HepG2 (cell line): Measurements from ENCODE around the gene ST14. TPM values are rescaled to one million over a fixed set of nuclear protein-coding genes. Genes with fewer than 3 reads are reported as not detected.
A peak's percentile ranks its signal among the peaks of the same experiment; 100 is the strongest.

Source experiments
- CREB1 ChIP-seq, 2 experiments: fragments of 450-650 bp in 1 of 2; IDR thresholded peaks; 2 replicates each; pipeline ENCODE4 v1.6.1; 2016 to 2017; ENCODE audit warnings: control low read depth in 1 of 2, mild to moderate bottlenecking in 1 of 2, missing compliant biosample characterization in 1 of 2, missing genetic modification characterization in 1 of 2
- GATA4 ChIP-seq: sonication (generic); IDR thresholded peaks from 2 replicates; pipeline ENCODE4 v1.6.1; 2016; ENCODE audit warnings: antibody characterized with exemption, low read depth, borderline replicate concordance
- HNF4G ChIP-seq, 2 experiments: sonication (generic) in 1 of 2; formaldehyde crosslinking in 1 of 2; IDR thresholded peaks; 2 replicates each; pipeline versions ENCODE4 v1.4.0 to v1.6.1; 2011 to 2020; ENCODE audit warnings: borderline replicate concordance in 2 of 2, low read depth in 2 of 2, mild to moderate bottlenecking in 2 of 2, low read length in 1 of 2, missing genetic modification reagents in 1 of 2, moderate library complexity in 1 of 2
- HOXA9 ChIP-seq: sonication (generic); formaldehyde crosslinking; IDR thresholded peaks from 2 replicates; pipeline ENCODE4 v1.8.1; 2022; ENCODE audit warnings: missing genetic modification reagents, mild to moderate bottlenecking, moderate library complexity, borderline replicate concordance
- KLF12 ChIP-seq: sonication (generic); formaldehyde crosslinking; IDR thresholded peaks from 2 replicates; pipeline ENCODE4 v1.4.0; 2020; ENCODE audit warnings: missing genetic modification reagents, borderline replicate concordance
- KLF13 ChIP-seq: sonication (generic); formaldehyde crosslinking; IDR thresholded peaks from 2 replicates; pipeline ENCODE4 v1.4.0; 2020; ENCODE audit warnings: mild to moderate bottlenecking, missing genetic modification reagents
- KLF16 ChIP-seq, 2 experiments: sonication (generic) in 1 of 2; formaldehyde crosslinking in 1 of 2; IDR thresholded peaks; 2 replicates each; pipeline versions ENCODE4 v1.6.1 to v1.8.0; 2016 to 2023; ENCODE audit warnings: missing genetic modification reagents in 2 of 2, missing compliant biosample characterization in 1 of 2
- LCORL ChIP-seq, 2 experiments: fragments of 450-650 bp in 1 of 2; sonication (generic) in 1 of 2; formaldehyde crosslinking in 1 of 2; IDR thresholded peaks; 2 replicates each; pipeline versions ENCODE4 v1.5.0 to v1.6.1; 2017 to 2020; ENCODE audit warnings: antibody characterized with exemption in 1 of 2, missing genetic modification reagents in 1 of 2
- SRF ChIP-seq: IDR thresholded peaks from 2 replicates; pipeline ENCODE4 v1.6.1; 2011; ENCODE audit warnings: mild to moderate bottlenecking, low read depth, low read length, moderate library complexity
- XRCC5 ChIP-seq: fragments of 200-400 bp; formaldehyde crosslinking; optimal IDR thresholded peaks from 2 replicates; pipeline ENCODE3; 2017; ENCODE audit warnings: mild to moderate bottlenecking, low read length
- ZFP62 ChIP-seq: sonication (generic); formaldehyde crosslinking; IDR thresholded peaks from 2 replicates; pipeline ENCODE4 v1.4.0; 2020; ENCODE audit warnings: missing genetic modification reagents
- ZNF282 ChIP-seq: fragments of 450-650 bp; IDR thresholded peaks from 2 replicates; pipeline ENCODE4 v1.6.1; 2018; ENCODE audit not compliant: partially characterized antibody
- ZNF329 ChIP-seq: sonication (generic); formaldehyde crosslinking; IDR thresholded peaks from 2 replicates; pipeline ENCODE4 v1.9.0; 2021; ENCODE audit warnings: low read depth, mild to moderate bottlenecking, missing genetic modification reagents
- ZNF549 ChIP-seq: sonication (generic); formaldehyde crosslinking; IDR thresholded peaks from 2 replicates; pipeline ENCODE4 v1.5.0; 2020; ENCODE audit warnings: missing genetic modification reagents
- ZNF569 ChIP-seq: sonication (generic); formaldehyde crosslinking; IDR thresholded peaks from 2 replicates; pipeline ENCODE4 v1.5.0; 2020; ENCODE audit warnings: mild to moderate bottlenecking, missing genetic modification reagents, moderate library complexity, borderline replicate concordance
- ZNF878 ChIP-seq: sonication (generic); formaldehyde crosslinking; IDR thresholded peaks from 2 replicates; pipeline ENCODE4 v1.8.1; 2023; ENCODE audit warnings: mild to moderate bottlenecking, missing genetic modification reagents, moderate library complexity
- ZSCAN20 ChIP-seq: sonication (generic); formaldehyde crosslinking; IDR thresholded peaks from 2 replicates; pipeline ENCODE4 v1.4.0; 2020; ENCODE audit warnings: missing genetic modification reagents, mild to moderate bottlenecking, borderline replicate concordance
- polyA plus RNA-seq, 8 experiments: library from polyadenylated mRNA; depleted of rRNA in 3 of 8; stranded (reverse) in 7 of 8; unstranded in 1 of 8; fragments of >200 nt; fragmentation: Illumina TruSeq in 4 of 8; extraction: Trizol in 4 of 8; gene quantifications; 2 replicates each; pipeline versions ENCODE4 v1.2.1 to v1.2.3, GENCODE V29; 2011 to 2016; ENCODE audit warnings: low read depth in 4 of 8, missing spikeins in 1 of 8, mixed read lengths in 1 of 8; ENCODE audit not compliant: insufficient read depth in 1 of 8
- total RNA-seq, 5 experiments: library from RNA; depleted of rRNA; stranded (reverse); fragments of >200 nt; fragmentation: Illumina TruSeq; extraction: Trizol; gene quantifications; 2 replicates each; pipeline ENCODE4 v1.2.3, GENCODE V29; 2016; ENCODE audit warnings: low read depth in 1 of 5
- TF ChIP-seq, protein P1 (sequence below): IDR thresholded peaks from 2 replicates; pipeline ENCODE4 v1.6.1; 2016; ENCODE audit warnings: control low read depth
- TF ChIP-seq, protein P2 (sequence below): fragments of 450-650 bp; IDR thresholded peaks from 2 replicates; pipeline ENCODE4 v1.6.1; 2017; ENCODE audit warnings: mild to moderate bottlenecking
- TF ChIP-seq, protein P3 (sequence below): fragments of 450-650 bp; IDR thresholded peaks from 2 replicates; pipeline ENCODE4 v1.6.1; 2017
- TF ChIP-seq, protein P4 (sequence below): sonication (generic); formaldehyde crosslinking; IDR thresholded peaks from 2 replicates; pipeline ENCODE4 v1.4.0; 2020; ENCODE audit warnings: missing genetic modification reagents

Gene ST14
- total and polyA plus RNA-seq, 2 of the 13 experiments (the other 11 are each of a cell fraction or from before 2014, with no cell fraction given), result 0.88 to 1.4 TPM

DNA sequence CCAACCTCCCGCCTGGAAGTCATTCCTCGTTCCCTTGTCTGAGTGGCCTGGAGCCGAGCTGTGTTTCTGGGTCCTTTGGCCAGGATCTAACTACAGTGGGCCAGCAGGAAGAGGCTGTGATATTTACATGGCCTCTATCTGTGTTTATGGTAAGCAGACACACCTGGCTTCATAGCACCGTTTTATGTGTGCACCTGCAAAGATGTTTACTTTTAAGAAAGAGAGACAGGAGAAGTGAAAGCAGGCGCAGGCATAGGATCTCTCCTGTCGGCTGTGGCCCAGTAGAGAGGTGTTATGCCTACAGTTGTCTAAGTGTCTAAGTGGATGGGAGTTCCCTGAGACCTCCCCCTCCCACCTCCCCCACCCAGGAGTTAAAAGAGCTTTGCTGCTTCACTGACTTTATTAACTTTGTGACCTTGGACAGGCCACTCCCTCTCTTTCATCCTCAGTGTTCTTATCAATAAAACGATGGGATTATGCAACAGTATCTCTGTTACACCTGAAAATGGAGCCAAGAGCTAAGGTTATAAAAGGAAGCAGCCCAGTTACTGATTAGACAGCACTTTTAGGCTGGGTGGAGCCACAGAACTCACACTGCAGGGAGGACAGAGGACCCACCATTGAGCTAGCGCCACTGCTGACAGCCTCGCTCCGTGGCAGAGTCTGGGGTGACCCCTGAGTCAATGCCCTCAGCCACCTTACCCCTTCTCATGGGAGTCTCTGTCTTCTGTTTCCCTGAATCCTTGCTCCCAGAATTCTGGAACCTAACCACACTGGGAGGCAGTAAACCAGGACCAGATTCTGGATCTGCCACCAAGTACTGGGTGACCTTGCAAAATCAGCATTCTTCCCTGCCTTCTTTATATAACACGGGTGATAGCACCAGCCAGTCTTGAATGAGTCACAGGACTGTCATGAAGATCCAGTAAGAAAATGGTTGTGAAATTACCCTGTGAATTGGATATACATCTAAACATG is 22.0 kb downstream of the ST14 start (continued):
- TF ChIP-seq ZSCAN20 (CRISPR knock-in tag) (no peak), ZNF549 (0 out of 2 replicates have a peak, but pooled peaks have one; percentile 54), CREB1 (IDR thresholded peaks at IDR 0.05) (no peak), CREB1 (CRISPR knock-in tag; IDR thresholded peaks at IDR 0.05) (peak; percentile 77), KLF16 (CRISPR knock-in tag; IDR thresholded peaks at IDR 0.05) (peak in 1 of 2 experiments; percentile 71; a peak in 1 of 4 replicates), XRCC5 (peak; percentile 33), GATA4 (peak; percentile 94), HNF4G (IDR thresholded peaks at IDR 0.05; ENCODE audit: borderline replicate concordance, low read depth, low read length) (peak; percentile 20; the same call in 1 of the 2 replicates), HNF4G (CRISPR knock-in tag; IDR thresholded peaks at IDR 0.05; ENCODE audit: borderline replicate concordance, low read depth) (peak; percentile 44; the same call in 1 of the 2 replicates), ZNF569 (no peak), ZNF878 (CRISPR knock-in tag) (peak; percentile 60; the same call in 1 of the 2 replicates), KLF12 (CRISPR knock-in tag) (peak; percentile 72; the same call in 1 of the 2 replicates), SRF (peak; percentile 55; the same call in 1 of the 2 replicates), KLF13 (no peak), ZNF329 (no peak), HOXA9 (CRISPR knock-in tag) (no peak), ZNF282 (no peak), LCORL (IDR thresholded peaks at IDR 0.05) (peak; percentile 80), LCORL (CRISPR knock-in tag; IDR thresholded peaks at IDR 0.05) (peak; percentile 83), ZFP62 (CRISPR knock-in tag) (no peak)
- TF ChIP-seq, protein P1, sequence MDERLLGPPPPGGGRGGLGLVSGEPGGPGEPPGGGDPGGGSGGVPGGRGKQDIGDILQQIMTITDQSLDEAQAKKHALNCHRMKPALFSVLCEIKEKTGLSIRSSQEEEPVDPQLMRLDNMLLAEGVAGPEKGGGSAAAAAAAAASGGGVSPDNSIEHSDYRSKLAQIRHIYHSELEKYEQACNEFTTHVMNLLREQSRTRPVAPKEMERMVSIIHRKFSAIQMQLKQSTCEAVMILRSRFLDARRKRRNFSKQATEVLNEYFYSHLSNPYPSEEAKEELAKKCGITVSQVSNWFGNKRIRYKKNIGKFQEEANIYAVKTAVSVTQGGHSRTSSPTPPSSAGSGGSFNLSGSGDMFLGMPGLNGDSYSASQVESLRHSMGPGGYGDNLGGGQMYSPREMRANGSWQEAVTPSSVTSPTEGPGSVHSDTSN (CRISPR knock-in tag), result no peak
- TF ChIP-seq, protein P2, sequence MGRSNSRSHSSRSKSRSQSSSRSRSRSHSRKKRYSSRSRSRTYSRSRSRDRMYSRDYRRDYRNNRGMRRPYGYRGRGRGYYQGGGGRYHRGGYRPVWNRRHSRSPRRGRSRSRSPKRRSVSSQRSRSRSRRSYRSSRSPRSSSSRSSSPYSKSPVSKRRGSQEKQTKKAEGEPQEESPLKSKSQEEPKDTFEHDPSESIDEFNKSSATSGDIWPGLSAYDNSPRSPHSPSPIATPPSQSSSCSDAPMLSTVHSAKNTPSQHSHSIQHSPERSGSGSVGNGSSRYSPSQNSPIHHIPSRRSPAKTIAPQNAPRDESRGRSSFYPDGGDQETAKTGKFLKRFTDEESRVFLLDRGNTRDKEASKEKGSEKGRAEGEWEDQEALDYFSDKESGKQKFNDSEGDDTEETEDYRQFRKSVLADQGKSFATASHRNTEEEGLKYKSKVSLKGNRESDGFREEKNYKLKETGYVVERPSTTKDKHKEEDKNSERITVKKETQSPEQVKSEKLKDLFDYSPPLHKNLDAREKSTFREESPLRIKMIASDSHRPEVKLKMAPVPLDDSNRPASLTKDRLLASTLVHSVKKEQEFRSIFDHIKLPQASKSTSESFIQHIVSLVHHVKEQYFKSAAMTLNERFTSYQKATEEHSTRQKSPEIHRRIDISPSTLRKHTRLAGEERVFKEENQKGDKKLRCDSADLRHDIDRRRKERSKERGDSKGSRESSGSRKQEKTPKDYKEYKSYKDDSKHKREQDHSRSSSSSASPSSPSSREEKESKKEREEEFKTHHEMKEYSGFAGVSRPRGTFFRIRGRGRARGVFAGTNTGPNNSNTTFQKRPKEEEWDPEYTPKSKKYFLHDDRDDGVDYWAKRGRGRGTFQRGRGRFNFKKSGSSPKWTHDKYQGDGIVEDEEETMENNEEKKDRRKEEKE, result no peak
- TF ChIP-seq, protein P3, sequence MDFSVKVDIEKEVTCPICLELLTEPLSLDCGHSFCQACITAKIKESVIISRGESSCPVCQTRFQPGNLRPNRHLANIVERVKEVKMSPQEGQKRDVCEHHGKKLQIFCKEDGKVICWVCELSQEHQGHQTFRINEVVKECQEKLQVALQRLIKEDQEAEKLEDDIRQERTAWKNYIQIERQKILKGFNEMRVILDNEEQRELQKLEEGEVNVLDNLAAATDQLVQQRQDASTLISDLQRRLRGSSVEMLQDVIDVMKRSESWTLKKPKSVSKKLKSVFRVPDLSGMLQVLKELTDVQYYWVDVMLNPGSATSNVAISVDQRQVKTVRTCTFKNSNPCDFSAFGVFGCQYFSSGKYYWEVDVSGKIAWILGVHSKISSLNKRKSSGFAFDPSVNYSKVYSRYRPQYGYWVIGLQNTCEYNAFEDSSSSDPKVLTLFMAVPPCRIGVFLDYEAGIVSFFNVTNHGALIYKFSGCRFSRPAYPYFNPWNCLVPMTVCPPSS, result no peak
- TF ChIP-seq, protein P4, sequence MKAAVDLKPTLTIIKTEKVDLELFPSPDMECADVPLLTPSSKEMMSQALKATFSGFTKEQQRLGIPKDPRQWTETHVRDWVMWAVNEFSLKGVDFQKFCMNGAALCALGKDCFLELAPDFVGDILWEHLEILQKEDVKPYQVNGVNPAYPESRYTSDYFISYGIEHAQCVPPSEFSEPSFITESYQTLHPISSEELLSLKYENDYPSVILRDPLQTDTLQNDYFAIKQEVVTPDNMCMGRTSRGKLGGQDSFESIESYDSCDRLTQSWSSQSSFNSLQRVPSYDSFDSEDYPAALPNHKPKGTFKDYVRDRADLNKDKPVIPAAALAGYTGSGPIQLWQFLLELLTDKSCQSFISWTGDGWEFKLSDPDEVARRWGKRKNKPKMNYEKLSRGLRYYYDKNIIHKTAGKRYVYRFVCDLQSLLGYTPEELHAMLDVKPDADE (CRISPR knock-in tag), result no peak
